Measurements from ENCODE around the gene PDIA3.
"Not testable (repeated sequence)": the region's sequence is repeated elsewhere in the genome, so short reads cannot be mapped to it uniquely, and the experiment has no call there.

PDIA3 gene

GRCh38 chr15:43746245-43746902, at the start of gene PDIA3:
PDIA3 (plus strand) TSS chr15:43746438; CDS start chr15:43746540, 102 bp downstream.
- H3K27me3 Mint-ChIP-seq, H3K9me3 Mint-ChIP-seq, CTCF ChIA-PET: not testable (repeated sequence)
- peaks cover 17% of the 10 kb centered on the region for H3K36me3 Mint-ChIP-seq
- DNase-seq, result peak; percentile 92
- peaks cover 41% of the 10 kb centered on the region for H3K4me1 Mint-ChIP-seq
- H3K27ac Mint-ChIP-seq, result peak within 1 kb of the TSS; percentile 94
- peak within 1 kb of the TSS; percentile 93 for H3K4me3 Mint-ChIP-seq

GRCh38 chr15:43702174-43702573, 44.1 kb upstream of the PDIA3 start:
- no peak for DNase-seq
- CTCF ChIA-PET, result no interaction called here
- Mint-ChIP-seq H3K9me3 (no peaks in the 10 kb centered on the region), H3K27ac (no peak overlapping the region), H3K4me3 (no peak overlapping the region), H3K27me3 (peaks cover 26% of the 10 kb centered on the region), H3K4me1 (no peaks in the 10 kb centered on the region), H3K36me3 (no peaks in the 10 kb centered on the region)

- H3K27ac Mint-ChIP-seq, result no peak overlapping the region
- no peak for DNase-seq
- H3K4me3 Mint-ChIP-seq, result no peak overlapping the region
- H3K27me3 Mint-ChIP-seq, result peaks cover 23% of the 10 kb centered on the region
- H3K9me3 Mint-ChIP-seq, result no peaks in the 10 kb centered on the region
- CTCF ChIA-PET, result no interaction called here
- no peaks in the 10 kb centered on the region for H3K36me3 Mint-ChIP-seq
- no peaks in the 10 kb centered on the region for H3K4me1 Mint-ChIP-seq
Observed at GRCh38 chr15:43702701-43703424, 43.4 kb upstream of the PDIA3 start.

GRCh38 chr15:43710431-43711131, 35.7 kb upstream of the PDIA3 start:
- CTCF ChIA-PET, H3K4me3 Mint-ChIP-seq, H3K4me1 Mint-ChIP-seq, H3K27ac Mint-ChIP-seq, H3K9me3 Mint-ChIP-seq, H3K36me3 Mint-ChIP-seq, H3K27me3 Mint-ChIP-seq, DNase-seq: not testable (repeated sequence)

GRCh38 chr15:43723151-43723550, 23.1 kb upstream of the PDIA3 start:
- CTCF ChIA-PET, result no interaction called here
- H3K4me1 Mint-ChIP-seq, result no peaks in the 10 kb centered on the region
- H3K9me3 Mint-ChIP-seq, result no peaks in the 10 kb centered on the region
- H3K27me3 Mint-ChIP-seq, result peaks cover 25% of the 10 kb centered on the region
- H3K36me3 Mint-ChIP-seq, result no peaks in the 10 kb centered on the region
- DNase-seq, result no peak
- no peak overlapping the region for H3K27ac Mint-ChIP-seq
- H3K4me3 Mint-ChIP-seq, result no peak overlapping the region

DNA sequence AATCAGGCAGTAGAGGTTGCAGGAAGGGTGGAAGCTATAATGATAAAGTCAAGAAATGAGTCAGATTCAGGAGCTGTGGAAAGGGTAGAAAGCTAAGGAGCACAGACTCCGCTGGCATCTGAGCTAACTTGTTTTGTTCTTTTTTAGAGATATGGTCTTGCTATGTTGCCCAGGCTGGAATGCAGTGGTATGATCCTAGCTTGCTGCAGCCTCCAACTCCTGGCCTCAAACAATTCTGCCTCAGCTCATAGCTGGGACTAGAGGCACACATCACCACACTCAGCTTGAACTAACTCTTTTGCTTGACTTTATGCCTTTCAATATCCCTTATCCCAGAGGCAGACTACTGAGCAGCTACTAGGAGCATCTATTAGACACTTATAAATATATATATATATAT, 19.9 kb upstream of the PDIA3 start:
- DNase-seq, H3K9me3 Mint-ChIP-seq, H3K27ac Mint-ChIP-seq, H3K4me1 Mint-ChIP-seq, H3K36me3 Mint-ChIP-seq, CTCF ChIA-PET, H3K4me3 Mint-ChIP-seq: not testable (repeated sequence)
- H3K27me3 Mint-ChIP-seq, result peaks cover 17% of the 10 kb centered on the region

GRCh38 chr15:43728053-43728725, 18.0 kb upstream of the PDIA3 start:
- CTCF ChIA-PET, H3K4me3 Mint-ChIP-seq, H3K9me3 Mint-ChIP-seq, DNase-seq, H3K4me1 Mint-ChIP-seq, H3K27ac Mint-ChIP-seq, H3K36me3 Mint-ChIP-seq: not testable (repeated sequence)
- H3K27me3 Mint-ChIP-seq, result peaks cover 14% of the 10 kb centered on the region

DNA sequence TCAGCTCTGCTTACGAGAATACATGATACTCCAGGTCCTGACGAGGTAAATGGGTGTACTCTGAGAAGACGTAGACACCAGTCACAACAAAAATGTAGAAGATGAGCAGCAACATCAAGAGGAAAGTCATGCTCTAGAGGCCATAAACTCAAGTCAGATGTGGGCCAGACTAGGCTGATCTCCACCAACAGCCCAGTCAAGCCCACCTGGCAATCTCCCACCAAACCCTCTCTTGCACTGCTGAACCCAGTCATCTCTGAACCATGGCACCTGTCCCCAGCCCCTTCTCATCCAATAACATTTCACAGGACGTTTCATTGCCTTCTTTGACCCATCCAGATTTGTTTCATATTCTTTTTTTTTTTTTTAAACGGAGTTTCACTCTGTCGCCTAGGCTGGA, 10.8 kb upstream of the PDIA3 start:
- Mint-ChIP-seq H3K4me3 (no peak overlapping the region), H3K27ac (no peak overlapping the region), H3K9me3 (no peaks in the 10 kb centered on the region), H3K36me3 (no peaks in the 10 kb centered on the region), H3K4me1 (peaks cover 8% of the 10 kb centered on the region), H3K27me3 (peaks cover 15% of the 10 kb centered on the region)
- CTCF ChIA-PET, result no interaction called here
- DNase-seq, result no peak

DNA sequence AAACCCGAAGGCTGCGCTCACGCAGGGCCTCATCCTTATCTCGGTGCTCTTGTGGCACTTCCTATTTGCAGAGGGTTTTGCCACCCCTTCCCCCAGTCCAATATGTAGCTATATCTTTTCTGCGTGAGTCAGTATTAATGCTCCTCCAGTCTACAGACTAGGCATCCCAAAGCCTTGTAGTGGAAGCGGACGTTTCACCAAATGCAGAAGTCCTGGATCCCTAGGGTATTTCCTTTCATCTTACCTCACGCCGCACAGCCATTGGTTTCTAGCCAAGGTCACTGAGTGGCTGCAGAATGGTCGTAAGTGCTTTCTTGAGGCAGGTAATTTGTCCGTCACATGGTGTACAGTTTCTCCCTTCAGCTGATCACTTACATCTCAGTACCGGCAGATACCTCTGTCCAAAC, 668 bp downstream of the PDIA3 start:
- peak overlapping the region; percentile 93 for H3K4me3 Mint-ChIP-seq
- H3K9me3 Mint-ChIP-seq, CTCF ChIA-PET, H3K27me3 Mint-ChIP-seq: not testable (repeated sequence)
- H3K27ac Mint-ChIP-seq, result peak overlapping the region; percentile 94
- peaks cover 22% of the 10 kb centered on the region for H3K36me3 Mint-ChIP-seq
- peaks cover 46% of the 10 kb centered on the region for H3K4me1 Mint-ChIP-seq
- DNase-seq, result peak; percentile 34

DNA sequence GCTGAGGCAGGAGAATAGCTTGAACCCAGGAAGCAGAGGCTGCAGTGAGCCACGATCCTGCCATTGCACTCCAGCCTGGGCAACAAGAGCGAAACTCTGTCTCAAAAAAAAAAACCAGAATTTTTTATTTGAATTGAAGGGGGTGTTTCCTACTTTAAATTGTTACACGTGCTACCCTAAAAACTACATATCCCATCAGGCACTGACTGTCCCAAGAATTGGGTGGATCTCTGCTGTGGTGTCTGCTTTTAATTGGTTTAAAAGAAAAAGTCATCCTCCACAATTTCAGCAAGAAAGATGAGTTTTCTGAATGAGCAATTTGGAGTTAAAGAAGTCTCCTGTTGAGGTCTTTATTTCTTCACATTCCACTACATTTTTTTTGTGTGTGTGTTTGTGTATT, 2.1 kb downstream of the PDIA3 start:
- DNase-seq, result peak; percentile 25
- Mint-ChIP-seq H3K9me3 (no peaks in the 10 kb centered on the region), H3K27ac (peak overlapping the region; percentile 94), H3K27me3 (no peaks in the 10 kb centered on the region), H3K36me3 (peaks cover 30% of the 10 kb centered on the region), H3K4me1 (peaks cover 58% of the 10 kb centered on the region), H3K4me3 (peak overlapping the region; percentile 93)
- CTCF ChIA-PET, result no interaction called here

DNA sequence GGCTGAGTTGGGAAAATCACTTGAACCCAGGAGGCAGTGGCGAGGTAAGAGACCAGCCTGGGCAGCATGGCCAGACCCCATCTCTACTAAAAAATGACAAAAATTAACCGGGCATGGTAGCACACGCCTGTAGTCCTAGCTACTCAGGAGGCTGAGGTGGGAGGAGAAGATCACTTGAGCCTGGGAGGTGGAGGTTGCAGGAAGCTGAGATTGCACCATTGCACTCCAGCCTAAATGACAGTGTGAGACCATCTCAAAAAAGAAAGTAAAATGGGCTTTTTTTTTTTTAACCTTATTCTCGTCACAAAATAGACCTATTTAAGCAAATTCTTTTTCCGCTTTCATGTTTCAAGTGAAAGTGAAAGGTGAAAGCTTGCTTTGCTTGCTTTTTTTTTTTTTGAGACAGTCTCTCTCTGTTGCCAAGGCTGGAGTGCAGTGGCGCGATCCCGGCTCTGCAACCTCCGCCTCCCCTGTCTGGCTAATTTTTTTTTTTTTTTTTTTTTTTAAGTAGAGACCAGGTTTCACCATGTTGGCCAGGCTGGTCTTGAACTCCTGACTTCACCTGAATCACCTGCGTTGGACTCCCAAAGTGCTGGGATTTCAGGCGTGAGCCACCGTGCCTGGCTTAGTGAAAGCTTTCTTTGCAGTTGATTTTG, 3.6 kb downstream of the PDIA3 start:
- Mint-ChIP-seq H3K27ac (peak overlapping the region; percentile 94), H3K36me3 (peaks cover 39% of the 10 kb centered on the region), H3K9me3 (no peaks in the 10 kb centered on the region), H3K4me1 (peaks cover 57% of the 10 kb centered on the region), H3K27me3 (no peaks in the 10 kb centered on the region), H3K4me3 (peak overlapping the region; percentile 59)
- CTCF ChIA-PET, result interaction anchor here (1.1 to 1.4 kb wide), 3 partner anchors 19 to 27 kb away, joined by 3 to 4 read pairs (median 4); partner anchors contain the start of gene ELL3
- peak; percentile 70 for DNase-seq

DNA sequence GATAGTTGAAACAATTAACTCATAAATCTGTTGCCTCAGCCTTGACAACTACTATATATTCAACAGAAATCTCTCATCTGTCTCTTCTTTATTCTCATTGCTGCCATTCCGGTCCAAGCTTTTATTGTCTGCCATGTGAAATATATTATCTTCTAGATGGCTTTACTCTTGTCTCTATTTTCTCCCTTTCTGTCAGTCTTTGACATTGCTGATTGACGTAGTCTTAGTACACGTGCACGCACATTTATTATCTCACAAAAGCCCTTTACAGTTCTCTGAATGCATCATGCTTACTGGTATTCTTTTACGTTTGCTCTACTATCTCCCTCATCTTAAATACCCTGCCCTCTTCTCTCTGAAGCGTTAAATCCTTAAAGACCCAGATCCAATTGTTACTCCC, 5.6 kb downstream of the PDIA3 start:
- Mint-ChIP-seq H3K36me3 (peaks cover 51% of the 10 kb centered on the region), H3K4me1 (peaks cover 51% of the 10 kb centered on the region), H3K4me3 (no peak overlapping the region), H3K9me3 (no peaks in the 10 kb centered on the region), H3K27ac (peak overlapping the region; percentile 24), H3K27me3 (no peaks in the 10 kb centered on the region)
- DNase-seq, result no peak
- CTCF ChIA-PET, result interaction anchor here (1.0 kb wide), 1 partner anchor 9 kb away, joined by 3 read pairs; no protein-coding TSS in a partner anchor

- no peaks in the 10 kb centered on the region for H3K27me3 Mint-ChIP-seq
- CTCF ChIA-PET, result no interaction called here
- peaks cover 56% of the 10 kb centered on the region for H3K36me3 Mint-ChIP-seq
- no peak for DNase-seq
- peaks cover 2% of the 10 kb centered on the region for H3K4me1 Mint-ChIP-seq
- H3K9me3 Mint-ChIP-seq, result no peaks in the 10 kb centered on the region
- H3K4me3 Mint-ChIP-seq, result no peak overlapping the region
- no peak overlapping the region for H3K27ac Mint-ChIP-seq
Observed at GRCh38 chr15:43762824-43763223, 16.6 kb downstream of the PDIA3 start.
